GM19043 (cell line): Measurements from ENCODE around the gene ARHGEF4.
A peak's percentile ranks its signal among the peaks of the same experiment; 100 is the strongest.
"Not testable (repeated sequence)": the region's sequence is repeated elsewhere in the genome, so short reads cannot be mapped to it uniquely, and the experiment has no call there.

Experiments used
- ATAC-seq: cut with Tn5 transposase; IDR thresholded peaks from one replicate; pipeline ENCODE4 v1.9.1; 2021; ENCODE audit warnings: low read depth; ENCODE audit not compliant: unreplicated experiment

ARHGEF4 gene

DNA sequence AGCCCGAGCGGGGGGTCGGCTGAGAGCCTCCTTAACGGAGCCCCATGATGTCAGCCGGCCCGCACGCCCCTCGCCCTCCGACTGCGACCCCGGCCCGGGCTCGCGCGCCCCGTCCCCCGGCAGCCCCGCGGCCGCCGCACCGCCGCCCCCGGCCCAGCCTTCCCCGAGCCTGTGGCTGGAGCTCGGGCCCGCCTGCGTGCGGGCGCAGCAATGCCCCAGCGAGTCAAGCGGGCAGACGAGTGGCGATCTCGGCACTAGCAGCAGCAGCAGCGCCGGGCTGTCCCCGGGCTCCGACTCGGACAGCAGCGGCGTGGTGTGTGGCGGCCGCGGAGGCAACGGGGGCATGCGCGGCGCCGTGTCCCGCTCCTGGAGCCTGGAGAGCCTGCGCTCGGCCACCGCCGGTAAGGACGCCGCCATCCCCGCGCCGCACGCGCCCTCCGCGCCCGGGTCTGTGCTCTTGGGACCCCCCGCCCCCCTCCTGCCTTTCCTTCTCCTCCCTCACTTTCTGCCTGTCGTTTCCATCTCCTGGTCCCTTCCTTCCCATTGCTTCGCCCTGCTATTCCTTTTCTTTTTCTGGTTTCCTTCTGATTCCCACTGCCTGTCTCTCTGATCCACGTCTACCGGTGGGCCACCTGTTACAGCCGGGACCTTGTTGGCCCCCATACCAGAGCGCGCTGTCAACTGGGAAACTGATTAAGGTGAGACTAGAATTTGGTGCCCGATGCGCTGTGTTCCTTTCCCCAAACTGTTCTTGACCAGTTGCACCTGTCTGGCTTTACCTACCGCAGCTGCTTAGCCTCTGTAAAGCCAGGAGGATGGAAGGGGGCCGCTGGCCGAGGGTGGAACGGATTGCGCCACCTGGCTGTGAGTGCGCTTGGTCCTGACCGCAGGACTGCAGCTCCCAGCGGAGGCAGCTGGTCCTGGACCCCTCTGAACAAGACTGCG lies 127.4 kb downstream of the ARHGEF4 start:
- no peak for ATAC-seq

DNA sequence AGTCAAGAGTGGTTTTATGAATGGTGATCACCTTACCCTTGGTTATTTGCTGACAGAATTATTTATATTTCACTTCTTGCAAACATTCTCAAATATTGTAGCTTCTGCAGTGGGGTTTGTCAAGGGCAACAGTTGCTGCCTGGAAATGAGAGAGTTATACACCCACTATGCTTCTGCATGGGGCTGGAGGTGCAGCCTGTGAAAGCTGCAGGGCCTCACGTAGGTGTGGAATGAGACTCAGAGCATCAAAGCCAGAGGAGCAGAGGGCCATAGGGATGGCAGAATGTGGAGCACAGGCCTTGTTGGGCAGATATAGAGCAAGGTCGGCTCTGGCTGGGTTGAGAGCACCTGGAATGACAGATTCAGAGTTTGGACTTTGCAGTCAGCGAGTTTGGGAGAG lies 128.2 kb downstream of the ARHGEF4 start:
- no peak for ATAC-seq

DNA sequence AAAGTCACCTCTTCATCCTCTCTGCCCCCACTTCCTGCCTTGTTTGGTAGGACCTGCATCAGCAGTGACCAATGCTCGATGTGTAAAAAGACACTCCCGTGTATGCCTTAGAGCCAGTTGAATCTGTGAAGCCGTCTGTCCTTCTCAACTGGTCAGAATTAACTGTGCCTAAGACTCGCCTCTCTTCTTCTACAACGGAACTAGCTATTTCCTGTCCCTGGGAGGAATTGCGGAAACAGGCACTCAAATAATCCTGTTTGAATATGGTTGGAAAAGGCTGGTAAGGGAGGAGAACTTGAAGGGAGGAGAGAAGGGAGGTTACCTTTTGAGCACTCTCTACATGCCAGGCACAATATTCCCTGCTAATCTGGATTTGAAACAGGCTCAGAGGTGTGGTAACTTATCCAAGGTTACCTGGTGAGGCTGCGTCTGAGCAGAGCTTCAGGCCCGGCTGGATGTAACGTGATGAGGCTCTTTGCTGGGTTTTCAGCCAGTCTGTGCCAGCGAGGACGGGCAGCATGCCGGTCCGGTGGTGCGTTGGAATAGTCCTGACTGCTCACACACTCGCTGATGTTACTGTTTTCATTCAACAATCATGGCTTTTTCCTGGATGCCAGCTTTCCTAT lies 129.5 kb downstream of the ARHGEF4 start:
- ATAC-seq: no peak

DNA sequence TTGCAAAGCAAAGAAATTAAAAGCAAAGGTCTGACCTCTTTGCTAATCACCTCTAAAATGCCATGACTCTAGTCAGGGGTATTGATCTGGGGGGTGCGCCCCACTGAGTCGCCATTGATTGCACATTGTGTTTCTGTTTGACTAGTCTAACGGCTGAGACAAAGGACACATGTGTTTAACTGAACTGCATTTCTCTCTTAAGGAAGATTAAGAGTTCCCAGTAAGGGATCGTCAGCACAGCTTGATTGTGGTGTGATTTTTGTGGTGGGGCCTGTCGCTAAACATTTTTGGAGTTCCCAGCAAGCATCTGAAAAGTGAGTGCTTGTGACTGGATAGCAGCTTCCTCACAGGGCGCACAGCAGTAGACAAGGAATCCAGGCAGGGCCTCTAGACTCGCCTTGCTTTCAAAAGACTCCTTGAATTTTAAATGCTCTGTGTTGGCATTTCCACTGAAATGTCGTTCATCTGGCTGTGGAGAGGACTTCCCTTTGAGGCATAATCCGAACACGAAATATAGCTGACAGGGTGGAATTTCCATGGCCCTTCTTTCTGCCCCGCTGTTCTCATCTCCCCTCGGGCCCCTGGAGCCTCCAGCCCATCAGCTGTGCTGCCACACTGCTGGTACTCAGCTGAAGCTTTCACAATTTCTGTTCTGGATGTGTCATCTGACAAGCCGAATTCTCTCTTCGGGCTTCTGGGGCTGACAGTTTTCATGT lies 130.2 kb downstream of the ARHGEF4 start:
- ATAC-seq: no peak

DNA sequence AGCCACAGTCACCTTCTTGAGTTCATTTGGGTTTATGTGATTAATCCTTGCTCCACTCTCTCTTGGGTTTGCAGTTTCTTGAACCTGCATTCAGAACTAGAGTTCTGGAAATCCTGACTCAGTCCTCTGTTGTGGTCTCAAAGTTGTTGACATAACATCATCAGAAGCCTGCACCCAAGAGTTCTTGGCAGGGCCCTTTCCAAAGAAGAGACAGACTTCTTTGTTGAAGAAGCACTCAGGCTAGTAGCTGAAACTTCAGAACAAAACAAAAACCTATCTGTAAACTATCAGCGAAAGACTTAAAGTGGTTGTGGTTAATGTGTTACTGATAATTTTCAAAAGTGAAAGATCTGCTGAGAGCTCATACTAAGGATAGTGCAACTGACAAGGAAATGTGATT lies 135.7 kb downstream of the ARHGEF4 start:
- peak; percentile 90 for ATAC-seq

DNA sequence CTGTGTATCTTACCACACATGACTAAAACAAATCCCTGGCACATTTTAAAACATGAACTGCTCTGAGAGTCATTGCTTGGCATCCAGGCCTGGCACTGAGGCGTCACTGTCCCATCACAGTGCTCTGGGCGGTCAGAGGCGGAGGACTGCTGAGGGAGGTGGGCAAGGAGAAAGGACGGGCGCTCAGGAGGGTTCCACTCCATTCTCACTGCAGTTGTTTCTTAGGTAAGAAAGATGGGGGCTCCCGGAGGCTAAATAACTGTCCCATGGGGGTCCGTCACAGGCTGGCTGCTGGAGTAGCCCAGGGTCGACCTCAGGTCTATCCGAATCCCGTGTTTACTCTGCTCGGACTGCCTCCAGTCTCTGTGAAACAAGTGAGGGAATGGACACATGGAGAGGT lies 139.0 kb downstream of the ARHGEF4 start:
- no peak for ATAC-seq

DNA sequence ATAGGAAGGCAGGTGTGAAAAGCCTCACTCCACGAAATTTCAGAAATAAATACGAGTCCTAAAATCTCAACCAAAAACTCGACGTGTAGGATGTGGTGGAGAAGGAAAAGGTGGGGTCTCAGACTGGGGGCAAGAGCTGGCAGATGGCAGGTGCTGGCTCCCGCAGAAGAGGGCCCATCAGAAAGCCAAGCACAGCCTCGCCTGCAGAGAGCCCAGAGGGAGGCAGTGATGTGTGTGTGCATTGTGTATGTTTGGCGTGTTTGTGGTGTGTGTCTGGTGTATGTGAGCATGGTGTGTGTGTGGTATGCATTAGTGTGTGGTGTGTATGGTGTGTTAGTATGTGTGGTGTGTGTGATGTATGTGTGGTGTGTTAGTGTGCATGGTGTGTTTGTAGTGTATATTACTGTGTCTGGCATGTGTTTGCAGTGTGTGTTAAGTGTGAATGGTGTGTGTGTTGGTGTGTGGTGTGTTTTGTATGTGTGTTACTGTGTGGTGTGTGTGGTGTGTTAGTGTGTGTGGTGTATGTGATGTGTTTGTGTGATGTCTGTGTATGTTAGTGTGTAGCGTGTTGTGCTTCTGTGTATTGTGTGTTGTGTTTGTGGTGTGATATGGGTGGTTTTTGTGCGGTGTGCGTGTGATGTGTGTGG lies 140.0 kb downstream of the ARHGEF4 start:
- ATAC-seq: no peak

DNA sequence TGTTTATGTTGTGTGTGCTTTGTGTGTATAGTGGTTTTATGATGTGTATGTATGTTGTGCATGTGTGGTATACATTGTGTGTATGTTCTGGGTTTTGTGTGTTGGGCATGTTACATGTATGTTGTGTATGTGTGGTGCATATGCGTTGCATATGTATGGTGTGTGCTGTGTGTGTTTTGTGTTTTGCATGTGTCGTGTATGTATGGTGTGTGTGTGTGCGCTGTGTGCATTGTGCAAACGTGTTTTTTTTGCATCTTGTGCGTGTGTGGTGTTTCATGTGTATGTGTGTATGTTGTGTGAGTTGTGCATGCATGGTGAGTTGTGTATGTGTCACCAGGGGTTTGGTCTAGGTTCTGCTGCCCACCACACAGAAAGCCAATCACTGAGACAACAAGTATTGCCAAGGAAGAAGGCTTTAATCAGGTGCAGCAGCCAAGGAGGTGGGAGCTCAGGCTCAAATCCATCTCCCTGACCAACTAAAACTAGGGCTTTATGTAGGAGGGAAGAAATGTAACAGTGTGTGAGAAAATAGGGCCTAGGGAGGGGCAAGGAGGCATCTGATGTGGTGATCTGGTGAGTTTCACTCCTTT lies 140.8 kb downstream of the ARHGEF4 start:
- ATAC-seq: no peak

DNA sequence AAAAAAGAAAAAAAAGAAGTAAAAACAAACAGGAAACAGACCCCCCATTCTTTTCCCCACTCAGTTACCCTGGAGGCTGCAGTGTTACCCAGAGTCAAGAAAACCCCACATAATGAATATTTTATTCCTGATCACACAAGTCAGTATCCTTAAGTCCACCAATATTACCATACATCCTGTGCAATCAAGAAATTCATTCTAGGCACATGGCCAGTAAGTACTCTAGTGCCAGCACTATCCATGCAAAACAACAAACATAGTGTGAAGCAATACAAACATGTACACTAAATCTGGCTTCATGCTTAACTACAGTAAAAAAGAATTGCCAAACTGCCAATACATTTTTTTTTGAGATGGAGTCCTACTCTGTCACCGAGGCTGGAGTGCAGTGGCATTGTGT lies 145.0 kb downstream of the ARHGEF4 start:
- no peak for ATAC-seq

DNA sequence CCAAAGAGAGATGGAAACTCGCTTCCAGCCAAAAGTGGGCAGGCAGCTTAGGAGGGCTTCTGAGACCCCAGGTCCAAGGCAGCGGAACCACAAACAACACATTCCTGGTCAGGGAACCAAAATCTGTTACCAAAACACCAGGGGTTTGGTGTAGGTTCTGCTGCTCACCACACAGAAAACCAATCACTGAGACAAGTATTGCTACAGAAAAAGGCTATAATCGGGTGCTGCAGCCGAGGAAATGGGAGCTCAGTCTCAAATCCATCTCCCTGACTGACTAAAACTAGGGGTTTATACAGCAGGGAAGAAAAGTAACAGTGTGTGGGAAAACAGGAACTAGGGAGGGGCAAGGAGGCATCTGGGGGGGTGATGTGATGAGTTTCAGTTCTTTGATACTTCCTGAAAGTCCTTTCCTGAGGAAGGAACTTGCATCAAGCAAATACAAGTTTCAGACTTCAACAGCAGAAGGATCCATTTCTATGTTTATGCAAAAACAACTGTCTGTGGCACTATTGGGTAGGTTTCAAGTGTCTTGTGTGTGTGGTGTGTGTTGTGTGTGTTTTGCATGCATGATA lies 148.6 kb downstream of the ARHGEF4 start:
- ATAC-seq: no peak

DNA sequence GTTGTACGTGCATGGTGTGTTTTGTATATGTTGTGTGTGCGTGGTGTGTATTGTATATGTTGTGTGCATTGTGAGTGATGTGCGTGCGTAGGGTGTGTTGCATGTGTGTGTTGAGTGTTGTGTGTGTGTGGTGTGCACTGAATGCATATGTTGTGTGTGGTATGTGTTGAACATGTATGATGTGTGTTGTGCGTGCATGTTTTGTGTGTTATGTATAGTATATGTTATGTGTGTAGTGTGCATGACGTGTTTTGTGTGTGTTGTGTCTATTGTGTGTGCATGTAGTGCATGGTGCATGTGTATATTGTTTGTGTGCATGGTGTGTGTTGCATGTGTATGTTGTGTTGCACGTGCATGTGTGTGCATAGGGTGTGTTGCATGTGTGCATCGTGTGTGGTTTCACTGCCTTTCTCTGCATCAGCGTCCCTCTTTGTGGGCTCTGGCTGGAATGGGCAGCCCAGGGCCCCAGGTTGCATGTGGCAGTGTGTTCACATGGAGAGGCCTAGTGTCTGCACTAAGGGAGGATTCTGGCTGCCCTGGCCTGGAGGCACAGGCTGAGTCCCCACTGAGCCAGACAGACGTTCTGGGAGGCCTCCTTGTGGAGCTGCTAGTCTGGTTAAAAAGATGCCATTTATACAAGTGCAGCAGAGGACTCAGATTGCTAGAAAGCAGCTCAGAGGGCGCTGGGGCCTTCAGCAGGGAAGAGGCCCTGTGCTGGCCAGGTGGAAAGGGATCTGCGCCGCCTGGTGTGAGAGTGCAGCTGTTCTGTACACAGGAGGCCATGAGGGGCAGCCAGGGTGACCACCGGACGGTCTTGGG lies 149.3 kb downstream of the ARHGEF4 start:
- no peak for ATAC-seq

DNA sequence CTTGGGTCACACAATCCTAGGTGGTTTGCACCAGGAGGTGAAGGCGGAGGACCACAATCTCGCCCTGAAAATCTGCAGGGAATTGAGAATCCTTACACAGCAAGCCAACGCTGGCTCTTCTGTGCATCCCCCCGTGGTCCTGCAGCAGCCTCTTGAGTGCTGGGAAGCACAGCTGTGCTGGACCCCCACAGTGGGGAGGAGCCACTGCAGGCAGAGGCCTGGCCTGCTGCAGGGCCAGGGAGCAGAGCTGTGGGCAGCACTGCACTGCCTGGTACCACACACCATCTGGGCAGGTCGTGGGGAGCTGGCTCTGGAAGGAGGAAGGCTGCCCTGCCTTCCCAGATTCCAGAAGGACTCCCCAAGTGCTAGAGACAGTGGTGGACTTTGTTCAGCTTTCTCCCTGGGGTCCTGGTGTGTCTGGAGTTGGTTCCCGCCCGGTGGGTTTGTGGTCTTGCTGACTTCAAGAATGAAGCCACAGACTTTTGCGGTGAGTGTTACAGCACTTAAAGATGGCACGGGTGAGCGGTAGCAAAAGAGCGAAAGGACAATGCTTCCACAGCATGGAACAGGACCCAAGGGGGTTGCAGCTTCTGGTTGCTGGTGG lies 150.3 kb downstream of the ARHGEF4 start:
- no peak for ATAC-seq

DNA sequence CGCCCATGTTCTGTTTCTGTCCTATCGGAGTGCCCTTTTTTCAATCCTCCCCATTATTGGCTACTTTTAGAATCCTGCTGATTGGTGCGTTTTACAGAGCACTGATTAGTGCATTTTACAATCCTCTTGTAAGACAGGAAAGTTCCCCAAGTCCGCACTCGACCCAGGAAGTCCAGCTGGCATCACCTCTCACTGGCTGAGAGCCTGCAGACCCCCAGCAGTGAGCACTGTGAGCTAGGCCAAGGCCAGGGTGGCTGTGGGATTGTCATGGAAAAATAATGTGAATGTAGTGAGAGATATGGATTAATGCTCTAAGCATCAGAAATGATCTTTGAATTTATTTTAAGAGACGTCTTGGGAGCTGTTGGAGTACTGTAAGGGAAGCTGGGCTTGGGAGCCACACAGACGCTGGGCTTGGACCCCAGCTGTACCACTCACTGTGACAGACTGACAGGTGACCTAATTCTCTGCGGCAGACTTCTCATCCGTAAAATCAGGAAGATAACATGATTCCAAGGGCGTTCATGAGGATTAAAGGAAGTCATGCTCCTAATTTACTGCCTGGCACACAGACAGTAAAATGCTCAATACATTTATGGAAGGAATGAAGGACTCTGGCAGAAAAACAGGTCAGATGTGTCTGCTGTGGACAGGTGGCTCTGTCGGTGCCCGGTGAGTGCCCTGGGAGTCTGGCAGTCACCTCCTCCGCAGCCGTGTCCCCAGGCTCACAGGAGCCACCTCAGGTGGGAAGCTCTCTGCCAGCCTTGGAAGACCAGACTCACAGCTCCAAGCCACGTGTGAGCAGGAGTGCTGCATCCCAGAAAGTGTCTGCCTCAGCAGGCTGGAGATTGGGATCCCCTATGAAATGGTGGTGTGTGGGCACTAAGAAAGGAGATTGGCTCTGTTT lies 151.1 kb downstream of the ARHGEF4 start:
- ATAC-seq: no peak

DNA sequence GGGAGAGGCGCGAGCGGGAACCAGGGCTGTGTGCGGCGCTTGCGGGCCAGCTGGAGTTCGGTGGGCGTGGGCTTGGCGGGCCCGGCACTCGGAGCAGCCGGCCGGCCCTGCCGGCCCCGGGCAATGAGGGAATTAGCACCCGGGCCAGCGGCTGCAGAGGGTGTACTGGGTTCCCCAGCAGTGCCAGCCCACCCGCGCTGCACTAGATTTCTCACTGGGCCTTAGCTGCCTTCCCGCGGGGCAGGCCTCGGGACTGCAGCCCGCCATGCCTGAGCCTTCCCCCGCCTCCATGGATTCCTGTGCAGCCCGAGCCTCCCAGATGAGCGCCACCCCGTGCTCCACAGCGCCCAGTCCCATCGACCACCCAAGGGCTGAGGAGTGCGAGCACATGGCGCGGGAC lies 154.7 kb downstream of the ARHGEF4 start:
- ATAC-seq: not testable (repeated sequence)

DNA sequence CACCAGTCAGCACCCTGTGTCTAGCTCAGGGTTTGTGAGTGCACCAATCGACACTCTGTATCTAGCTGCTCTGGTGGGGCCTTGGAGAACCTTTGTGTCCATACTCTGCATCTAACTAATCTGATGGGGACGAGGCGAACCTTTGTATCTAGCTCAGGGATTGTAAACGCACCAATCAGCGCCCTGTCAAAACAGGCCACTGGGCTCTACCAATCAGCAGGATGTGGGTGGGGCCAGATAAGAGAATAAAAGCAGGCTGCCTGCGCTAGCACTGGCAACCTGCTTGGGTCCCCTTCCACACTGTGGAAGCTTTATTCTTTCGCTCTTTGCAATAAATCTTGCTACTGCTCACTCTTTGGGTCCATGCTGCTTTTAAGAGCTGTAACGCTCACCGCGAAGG lies 155.3 kb downstream of the ARHGEF4 start:
- not testable (repeated sequence) for ATAC-seq

DNA sequence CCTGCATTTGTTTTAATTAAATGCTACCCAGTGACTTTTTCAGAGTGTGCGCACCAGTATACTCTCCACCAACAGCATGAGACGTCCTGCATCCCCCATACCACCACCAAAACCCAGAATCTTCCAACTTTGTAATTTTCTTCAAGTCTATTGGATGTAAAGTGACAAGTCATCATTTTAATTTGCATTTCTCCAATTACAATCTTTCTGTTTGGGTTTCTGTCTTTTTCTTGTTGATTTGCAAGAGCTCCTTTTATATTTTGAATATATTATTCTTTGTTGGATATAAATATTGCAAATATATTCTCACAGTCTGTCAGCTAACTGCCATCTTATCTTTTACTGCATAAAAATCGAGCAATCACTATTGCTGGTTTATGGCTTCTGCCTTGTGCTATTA lies 160.0 kb downstream of the ARHGEF4 start:
- no peak for ATAC-seq

DNA sequence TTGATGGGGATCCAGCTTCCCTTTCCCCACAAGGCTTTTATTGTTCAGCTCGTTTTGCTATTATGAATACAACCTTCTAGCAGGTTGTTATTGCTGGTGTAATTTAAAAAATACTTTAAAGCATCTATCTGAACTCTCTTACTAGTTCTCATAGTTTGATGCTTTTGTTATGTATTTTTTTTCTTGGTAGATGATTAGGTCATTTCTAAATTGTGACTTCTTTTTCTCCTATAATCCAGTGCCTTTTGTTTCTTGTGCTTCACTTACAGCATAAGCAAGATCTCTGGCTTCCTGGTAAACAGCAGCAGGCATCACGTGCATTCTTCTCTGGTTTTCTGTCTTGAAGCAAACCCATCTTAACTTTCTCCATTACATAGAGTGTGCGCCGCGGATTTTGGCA lies 160.5 kb downstream of the ARHGEF4 start:
- ATAC-seq: no peak

DNA sequence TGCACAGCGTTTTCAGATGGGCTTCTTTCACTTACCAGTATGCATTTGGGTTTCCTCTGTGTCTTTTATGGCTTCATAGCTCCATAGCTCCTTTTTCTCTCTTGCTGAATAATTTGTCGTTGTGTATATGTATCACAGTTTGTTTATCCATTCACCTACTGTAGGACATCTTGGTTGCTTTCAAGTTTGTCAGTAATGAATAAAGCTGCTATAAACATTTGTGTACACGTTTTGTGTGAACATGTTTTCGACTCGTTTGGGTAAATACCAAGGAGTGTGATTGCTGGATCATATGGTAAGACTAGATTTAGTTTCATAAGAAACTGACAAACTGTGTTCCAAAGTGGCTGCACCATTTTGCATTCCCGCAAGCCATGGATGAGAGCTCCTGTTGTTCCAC lies 161.8 kb downstream of the ARHGEF4 start:
- ATAC-seq: no peak
